Esophagus squamous epithelium (tissue), 4 donors: Measurements from ENCODE around the gene TMEM165.

Experiments used
- POLR2A ChIP-seq, 4 donors: fragments of 450-650 bp; IDR thresholded peaks; one replicate each; pipeline ENCODE4 v1.6.1; 2017; ENCODE audit warnings: antibody characterized with exemption in 4 of 4, mild to moderate bottlenecking in 4 of 4, moderate library complexity in 3 of 4
- TF ChIP-seq, protein P1 (sequence below), 6 experiments: fragments of 450-650 bp in 4 of 6; fragments of 200-600 bp in 2 of 6; sonication (generic) in 2 of 6; IDR thresholded peaks; one replicate each; pipeline ENCODE4 v1.5.1; 2016 to 2019; ENCODE audit warnings: antibody characterized with exemption in 6 of 6, mild to moderate bottlenecking in 4 of 6, moderate library complexity in 4 of 6

DNA sequence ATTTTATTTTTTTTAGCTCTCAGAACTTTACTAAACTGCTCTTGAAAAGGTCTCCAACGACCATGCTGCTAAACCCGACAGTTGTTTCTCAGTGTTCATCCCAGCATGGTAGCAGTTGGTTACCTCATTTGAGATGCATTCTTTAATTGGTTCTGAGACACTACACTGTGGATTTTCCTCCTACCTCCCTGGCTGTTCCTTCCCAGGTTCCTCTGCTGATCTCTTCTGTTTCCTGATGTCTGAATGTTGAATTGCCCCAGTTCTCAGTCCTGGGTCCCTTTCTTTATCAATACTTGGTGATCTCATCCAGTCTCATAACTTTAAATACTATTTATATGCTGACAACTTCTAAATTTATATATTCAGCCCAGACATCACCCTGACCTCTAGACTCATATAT, 19.1 kb upstream of the TMEM165 start:
- TF ChIP-seq, protein P1, sequence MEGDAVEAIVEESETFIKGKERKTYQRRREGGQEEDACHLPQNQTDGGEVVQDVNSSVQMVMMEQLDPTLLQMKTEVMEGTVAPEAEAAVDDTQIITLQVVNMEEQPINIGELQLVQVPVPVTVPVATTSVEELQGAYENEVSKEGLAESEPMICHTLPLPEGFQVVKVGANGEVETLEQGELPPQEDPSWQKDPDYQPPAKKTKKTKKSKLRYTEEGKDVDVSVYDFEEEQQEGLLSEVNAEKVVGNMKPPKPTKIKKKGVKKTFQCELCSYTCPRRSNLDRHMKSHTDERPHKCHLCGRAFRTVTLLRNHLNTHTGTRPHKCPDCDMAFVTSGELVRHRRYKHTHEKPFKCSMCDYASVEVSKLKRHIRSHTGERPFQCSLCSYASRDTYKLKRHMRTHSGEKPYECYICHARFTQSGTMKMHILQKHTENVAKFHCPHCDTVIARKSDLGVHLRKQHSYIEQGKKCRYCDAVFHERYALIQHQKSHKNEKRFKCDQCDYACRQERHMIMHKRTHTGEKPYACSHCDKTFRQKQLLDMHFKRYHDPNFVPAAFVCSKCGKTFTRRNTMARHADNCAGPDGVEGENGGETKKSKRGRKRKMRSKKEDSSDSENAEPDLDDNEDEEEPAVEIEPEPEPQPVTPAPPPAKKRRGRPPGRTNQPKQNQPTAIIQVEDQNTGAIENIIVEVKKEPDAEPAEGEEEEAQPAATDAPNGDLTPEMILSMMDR (IDR thresholded peaks at IDR 0.05) = no peak
- no peak for TF ChIP-seq POLR2A (IDR thresholded peaks at IDR 0.05)
